ENCODE measurements around the gene TGFBR1.

Gene TGFBR1

GRCh38 chr9:99138424-99139284, 33.7 kb downstream of the TGFBR1 start:
- no peak for DNase-seq

DNA sequence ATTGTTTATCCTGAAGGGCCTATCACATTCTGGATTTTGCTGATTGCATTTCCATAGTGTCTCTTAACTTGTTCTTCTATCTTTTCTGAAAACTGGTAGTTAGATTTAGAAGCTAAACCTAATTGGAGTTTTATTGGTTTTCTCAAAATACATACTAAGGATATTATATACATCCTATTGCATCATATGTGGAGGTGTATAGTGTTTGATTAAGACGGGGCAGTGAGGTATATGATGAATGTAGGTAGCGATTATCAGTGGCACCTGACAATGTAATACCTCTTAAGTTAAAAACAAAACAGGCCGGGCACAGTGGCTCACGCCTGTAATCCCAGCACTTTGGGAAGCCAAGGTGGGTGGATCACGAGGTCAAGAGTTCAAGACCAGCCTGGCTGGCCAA, 35.0 kb downstream of the TGFBR1 start:
- no peak for DNase-seq

GRCh38 chr9:99140685-99141314, 35.9 kb downstream of the TGFBR1 start:
- peak; percentile 50 for DNase-seq

DNA sequence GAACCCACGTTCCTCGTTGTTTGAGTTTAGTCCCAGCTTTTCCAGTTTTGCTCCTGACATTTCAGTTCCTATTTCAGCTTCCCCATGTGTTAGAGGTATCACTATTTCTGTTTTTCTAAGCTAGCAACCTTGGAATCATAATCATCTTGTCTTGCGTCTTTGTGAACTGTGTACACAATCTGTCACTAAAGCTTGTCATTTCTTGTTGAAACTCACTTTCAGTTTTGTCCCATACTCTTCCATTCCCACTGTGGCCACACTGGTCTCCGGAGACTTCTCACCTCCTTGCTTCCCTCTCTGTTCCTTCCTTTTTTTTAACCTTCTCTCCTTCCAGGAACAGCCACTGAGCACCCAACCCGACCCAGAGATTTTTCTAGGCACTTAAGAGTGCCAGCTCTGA, 36.9 kb downstream of the TGFBR1 start:
- DNase-seq: no peak

GRCh38 chr9:99142275-99142674, 37.4 kb downstream of the TGFBR1 start:
- DNase-seq: no peak

DNA sequence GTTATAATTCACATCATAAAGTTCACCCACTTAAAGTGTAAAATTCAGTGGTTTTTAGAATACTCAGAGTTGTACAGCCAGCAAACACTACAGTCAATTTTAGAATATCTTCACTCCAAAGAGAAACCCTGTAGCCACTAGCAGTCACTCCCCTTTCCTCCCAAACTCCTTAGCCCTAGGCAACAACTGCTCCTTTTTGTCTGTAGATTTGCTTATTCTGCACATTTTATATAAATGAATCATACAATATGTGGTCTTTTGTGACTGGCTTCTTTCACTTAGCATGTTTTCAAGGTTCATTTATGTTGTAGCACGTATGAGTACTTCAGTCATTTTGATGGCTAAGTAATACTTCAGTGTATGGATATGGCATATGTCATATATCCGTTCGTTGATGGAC, 38.7 kb downstream of the TGFBR1 start:
- no peak for DNase-seq

- DNase-seq: no peak
These were observed 40.1 kb downstream of the TGFBR1 start for GRCh38 chr9:99144966-99145365.

DNA sequence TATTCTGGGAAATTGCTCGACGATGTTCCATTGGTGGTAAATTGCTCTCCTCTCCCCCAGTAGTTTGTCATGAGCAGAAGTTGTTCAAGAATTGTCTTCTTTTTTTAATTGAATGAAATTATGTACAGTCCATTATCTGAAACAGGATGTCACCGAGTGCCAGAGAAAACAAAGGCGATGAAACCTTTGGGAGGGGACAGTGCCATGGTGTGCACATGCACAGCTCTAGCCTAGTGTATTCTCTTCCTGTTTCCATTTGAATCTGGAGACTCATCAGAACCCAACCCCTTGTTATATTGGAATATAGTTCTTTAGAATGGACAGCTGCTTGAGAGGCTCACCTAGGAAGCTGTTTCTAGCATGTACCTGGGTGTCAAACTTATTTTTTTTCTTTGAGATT, 41.7 kb downstream of the TGFBR1 start:
- no peak for DNase-seq

DNA sequence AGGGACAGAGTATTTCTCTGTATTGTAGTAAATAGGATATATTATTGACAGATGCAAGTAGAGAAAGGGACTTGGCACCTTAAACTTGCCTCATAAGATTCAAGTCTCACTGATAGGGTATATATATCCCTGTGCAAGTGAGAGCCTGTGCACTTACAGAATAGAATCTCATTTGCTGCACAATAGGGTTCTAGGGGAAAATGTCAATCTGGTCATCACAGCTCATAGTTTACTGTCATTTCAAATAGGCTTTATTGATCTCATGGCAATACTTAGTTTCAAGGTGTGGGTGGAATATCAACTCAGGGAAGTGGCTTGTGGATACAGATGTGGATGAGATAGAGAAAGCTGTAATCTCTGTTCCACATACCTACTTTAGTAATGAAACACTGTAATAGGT, 42.3 kb downstream of the TGFBR1 start:
- DNase-seq: no peak

GRCh38 chr9:99150451-99151171, 45.7 kb downstream of the TGFBR1 start:
- no peak for DNase-seq

DNA sequence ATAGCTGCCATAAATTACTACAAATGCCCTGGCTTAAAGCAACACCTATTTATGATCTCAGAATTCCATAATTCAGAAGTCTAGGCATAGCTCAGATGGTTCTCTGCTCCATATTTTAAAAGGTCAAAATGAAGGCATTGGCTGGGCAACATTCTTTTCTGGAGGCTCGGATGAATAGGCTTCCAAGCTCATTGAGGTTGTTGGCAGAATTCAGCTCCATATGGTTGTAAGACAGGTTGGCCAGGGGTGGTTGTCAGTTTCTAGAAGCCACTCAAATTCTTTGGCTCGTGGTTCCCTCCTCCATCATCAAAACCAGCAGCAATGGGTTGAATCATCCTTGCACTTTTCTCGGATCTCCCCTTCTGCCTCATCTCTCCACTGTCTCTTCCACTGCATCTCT, 49.4 kb downstream of the TGFBR1 start:
- DNase-seq: no peak

DNA sequence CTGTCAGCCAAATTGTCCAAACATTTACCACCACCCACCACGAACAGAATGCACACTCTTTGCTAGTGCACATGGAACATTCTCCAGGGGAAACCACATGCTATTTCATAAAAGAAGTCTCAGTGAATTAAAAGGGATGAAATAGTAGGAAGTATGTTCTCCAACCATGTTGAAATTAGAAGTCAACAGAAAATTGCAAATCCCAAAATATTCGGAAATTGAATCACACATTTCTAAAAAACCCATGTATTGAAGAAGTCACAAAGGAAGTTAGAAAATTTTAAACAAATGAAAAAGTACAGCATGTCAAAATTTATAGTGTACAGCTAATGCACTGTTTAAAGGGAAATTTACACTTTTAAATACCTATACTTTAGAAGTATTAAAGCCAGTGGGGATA, 50.8 kb downstream of the TGFBR1 start:
- DNase-seq: no peak

DNA sequence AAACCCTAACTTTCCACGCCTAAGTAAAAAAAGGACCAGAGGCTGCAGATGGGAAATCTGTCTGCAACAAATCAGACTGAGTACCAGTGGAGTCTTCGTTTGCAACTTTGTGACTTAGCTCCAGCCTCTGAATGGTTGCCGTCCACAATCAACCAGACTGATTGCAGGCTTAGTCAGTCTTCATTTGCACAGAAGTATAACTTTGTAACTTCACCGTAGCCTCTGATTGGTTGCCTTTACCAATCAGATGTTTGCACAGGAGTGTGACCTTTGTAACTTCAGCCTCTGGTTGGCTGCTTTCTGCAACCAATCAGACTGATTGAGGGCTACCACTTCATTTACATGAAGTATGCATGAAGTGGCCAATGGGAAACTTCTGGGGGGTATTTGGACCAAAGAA, 53.7 kb downstream of the TGFBR1 start:
- no peak for DNase-seq

- DNase-seq: no peak
These were observed 55.3 kb downstream of the TGFBR1 start for GRCh38 chr9:99160173-99160572.

DNA sequence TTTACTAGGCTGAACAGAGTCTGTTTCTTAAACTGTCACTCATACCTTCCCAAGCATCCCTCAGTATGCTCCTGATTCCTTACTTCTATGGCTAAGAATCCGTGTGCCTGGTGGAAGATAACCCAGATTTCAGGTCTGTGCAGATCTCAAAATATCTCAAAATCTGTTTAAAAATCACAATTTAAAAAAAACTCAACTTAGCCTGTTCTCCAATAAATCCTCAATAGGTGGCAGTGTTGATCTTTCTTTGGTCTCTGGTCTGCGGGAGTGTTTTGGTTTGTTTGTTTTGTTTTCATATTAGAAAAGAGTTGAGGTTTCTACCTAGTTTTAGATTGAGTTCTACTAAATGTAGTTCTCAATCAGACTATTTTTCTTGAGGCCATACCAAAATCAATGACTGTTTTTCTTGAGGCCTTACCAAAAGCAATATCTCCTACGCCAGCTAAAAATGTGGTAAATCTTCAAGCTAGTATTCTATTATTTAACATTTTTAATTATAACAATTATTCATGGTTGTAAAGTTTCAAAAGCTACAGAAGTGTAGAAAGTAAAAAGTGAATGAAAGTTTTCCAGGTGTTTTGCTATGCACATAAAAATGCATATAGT, 57.9 kb downstream of the TGFBR1 start:
- DNase-seq: no peak

DNA sequence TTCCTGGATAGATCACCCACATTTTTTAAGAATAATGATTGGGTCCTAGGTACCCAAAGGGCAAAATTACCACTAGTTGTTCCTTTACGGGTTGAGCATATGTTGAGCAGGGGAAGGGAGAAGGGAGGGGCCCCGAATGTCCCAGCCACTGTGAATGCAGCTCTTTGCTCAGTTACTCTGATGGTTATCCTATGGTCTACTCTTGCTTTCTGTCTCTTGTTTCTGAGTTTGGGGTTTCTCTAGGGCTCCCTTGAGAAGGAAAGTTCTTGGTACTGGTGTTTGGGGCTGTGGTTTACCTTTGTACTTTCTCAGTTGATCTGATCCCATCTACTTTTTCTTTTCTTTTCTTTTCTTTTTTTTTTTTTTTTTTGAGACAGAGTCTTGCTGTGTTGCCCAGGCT, 61.2 kb downstream of the TGFBR1 start:
- no peak for DNase-seq

DNA sequence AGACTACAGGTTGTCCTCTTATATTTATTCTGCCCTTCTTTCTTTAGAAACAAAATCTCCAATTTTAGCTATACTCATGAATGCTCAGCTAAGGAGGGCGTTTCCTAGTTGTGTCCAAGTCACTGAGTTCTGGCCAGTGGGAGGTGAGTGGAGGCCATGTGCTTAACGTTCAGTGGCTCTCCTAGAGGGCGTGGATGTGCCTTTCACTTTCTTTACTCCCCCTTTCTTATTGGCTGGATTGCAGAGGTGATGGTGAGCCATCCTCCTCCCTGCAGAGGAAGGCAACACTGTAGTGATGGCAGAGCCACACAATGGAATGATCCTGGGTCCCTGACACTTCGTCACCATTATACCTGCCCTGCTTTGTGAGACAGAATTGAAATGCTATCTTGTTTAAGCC, 62.2 kb downstream of the TGFBR1 start:
- DNase-seq: no peak

DNA sequence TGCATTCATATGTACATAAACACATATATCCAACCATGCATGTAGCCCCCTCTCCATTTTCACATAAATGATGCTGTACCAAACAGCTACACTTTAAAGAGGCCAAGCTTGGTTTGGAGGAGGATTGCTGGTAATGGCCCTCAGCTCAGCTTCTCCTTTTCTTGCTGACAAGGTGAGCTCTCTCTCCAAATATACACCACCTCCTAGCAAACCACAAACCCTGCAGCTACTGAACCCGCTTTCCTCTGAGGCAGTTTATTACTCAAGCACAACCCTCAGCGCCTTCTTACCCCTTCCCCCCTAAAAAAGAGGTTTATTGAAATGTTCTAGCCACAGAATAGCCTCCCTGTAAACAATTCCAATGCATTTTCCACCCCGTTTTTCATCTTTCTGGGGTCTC, 62.8 kb downstream of the TGFBR1 start:
- no peak for DNase-seq

DNA sequence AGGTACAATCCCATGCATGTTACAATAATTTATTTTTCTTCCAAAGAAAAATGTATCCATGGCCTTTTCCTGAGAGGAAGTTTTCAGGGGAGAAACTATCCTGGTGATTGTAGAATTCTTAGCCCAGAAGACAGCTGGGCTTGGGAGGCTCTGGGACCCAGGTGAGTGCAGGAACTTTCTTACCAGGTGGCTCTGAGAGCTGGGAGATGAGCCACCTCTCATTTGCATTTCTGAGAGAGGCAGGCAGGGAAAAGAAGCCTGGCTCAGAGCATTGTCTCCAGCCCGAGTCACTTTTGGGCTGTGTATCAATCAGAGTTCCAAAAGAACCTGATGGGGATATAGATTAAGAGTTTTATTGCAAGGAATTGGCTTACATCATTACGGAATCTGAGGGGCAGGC, 64.2 kb downstream of the TGFBR1 start:
- no peak for DNase-seq

DNA sequence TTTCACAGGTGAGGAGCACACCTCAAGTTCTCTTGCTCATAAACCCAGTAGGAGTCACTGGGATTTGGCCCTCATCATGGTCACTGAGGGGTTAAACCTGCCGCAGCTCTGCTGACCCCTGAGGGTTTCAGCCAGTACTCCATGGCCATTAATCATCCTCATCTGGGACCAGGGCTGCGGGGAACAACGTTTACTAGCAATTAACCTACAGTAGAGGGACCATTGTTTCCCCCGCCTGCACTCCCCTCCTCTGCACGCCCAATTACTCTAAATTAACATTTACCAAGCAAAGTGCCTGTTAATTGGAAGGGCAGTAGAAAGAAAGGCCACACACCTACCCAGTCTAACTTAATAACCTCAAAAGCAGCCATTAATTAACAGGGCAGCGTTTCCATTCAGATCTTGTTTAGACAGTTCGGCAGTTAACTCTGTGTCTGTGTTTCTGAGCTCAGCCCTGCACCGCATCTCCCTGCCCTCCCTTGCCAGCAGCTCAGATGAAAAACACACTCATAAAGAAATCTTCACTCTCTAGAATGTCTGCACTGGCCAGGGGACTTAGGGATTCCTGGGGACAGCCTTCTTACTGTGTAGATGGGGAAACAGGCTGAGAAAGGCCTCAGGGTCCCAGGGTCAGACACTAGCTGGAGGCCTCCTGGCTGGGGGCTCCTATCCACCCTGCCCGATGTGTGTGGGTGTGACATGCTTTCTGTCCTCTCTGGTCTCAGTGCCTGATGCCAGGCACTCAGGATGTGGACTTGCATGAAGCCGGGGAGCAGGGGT, 65.3 kb downstream of the TGFBR1 start:
- no peak for DNase-seq

GRCh38 chr9:99171225-99172123, 66.6 kb downstream of the TGFBR1 start:
- DNase-seq: no peak
